ENCODE measurements around the gene ARHGEF4.

The ARHGEF4 gene

GRCh38 chr2:130834931-130835765, 1.6 kb upstream of the ARHGEF4 start:
- DNase-seq (ENCODE audit: low read depth), result no peak

- DNase-seq (ENCODE audit: low read depth), result no peak
Observed at GRCh38 chr2:130835766-130836015, 1.0 kb upstream of the ARHGEF4 start.

GRCh38 chr2:130837175-130837810, 579 bp downstream of the ARHGEF4 start:
- DNase-seq (ENCODE audit: low read depth), result no peak

- no peak for DNase-seq (ENCODE audit: low read depth)
Observed at GRCh38 chr2:130837811-130838565, 1.3 kb downstream of the ARHGEF4 start.

GRCh38 chr2:130839011-130839780, 2.5 kb downstream of the ARHGEF4 start:
- no peak for DNase-seq (ENCODE audit: low read depth)

- no peak for DNase-seq (ENCODE audit: low read depth)
Observed at GRCh38 chr2:130840506-130840905, 3.8 kb downstream of the ARHGEF4 start.

- DNase-seq (ENCODE audit: low read depth), result no peak
Observed at GRCh38 chr2:130841741-130842365, 5.1 kb downstream of the ARHGEF4 start.

- DNase-seq (ENCODE audit: low read depth), result no peak
Observed at GRCh38 chr2:130842770-130843169, 6.1 kb downstream of the ARHGEF4 start.

- DNase-seq (ENCODE audit: low read depth), result no peak
Observed at GRCh38 chr2:130843321-130843985, 6.7 kb downstream of the ARHGEF4 start.

GRCh38 chr2:130844161-130844560, 7.4 kb downstream of the ARHGEF4 start:
- DNase-seq (ENCODE audit: low read depth), result no peak

GRCh38 chr2:130845505-130846085, 8.9 kb downstream of the ARHGEF4 start:
- no peak for DNase-seq (ENCODE audit: low read depth)

GRCh38 chr2:130846233-130846632, 9.5 kb downstream of the ARHGEF4 start:
- DNase-seq (ENCODE audit: low read depth), result no peak

- DNase-seq (ENCODE audit: low read depth), result no peak
Observed at GRCh38 chr2:130846686-130847375, 10.1 kb downstream of the ARHGEF4 start.

GRCh38 chr2:130847776-130848525, 11.2 kb downstream of the ARHGEF4 start:
- no peak for DNase-seq (ENCODE audit: low read depth)

- no peak for DNase-seq (ENCODE audit: low read depth)
Observed at GRCh38 chr2:130848526-130849210, 12.0 kb downstream of the ARHGEF4 start.

GRCh38 chr2:130849896-130850787, 13.4 kb downstream of the ARHGEF4 start:
- no peak for DNase-seq (ENCODE audit: low read depth)

- DNase-seq (ENCODE audit: low read depth), result no peak
Observed at GRCh38 chr2:130850788-130851623, 14.3 kb downstream of the ARHGEF4 start.

All from HS-27A (cell line).